NOMO-1 treated with dmso at 0.1 percent for 144 hours (cell line): ENCODE data around the gene KCNIP4.

Experiments
- DNase-seq: peaks from one replicate; lab custom pipeline; 2025; ENCODE audit not compliant: unreplicated experiment; lab: John Stamatoyannopoulos, UW

Gene KCNIP4

DNA sequence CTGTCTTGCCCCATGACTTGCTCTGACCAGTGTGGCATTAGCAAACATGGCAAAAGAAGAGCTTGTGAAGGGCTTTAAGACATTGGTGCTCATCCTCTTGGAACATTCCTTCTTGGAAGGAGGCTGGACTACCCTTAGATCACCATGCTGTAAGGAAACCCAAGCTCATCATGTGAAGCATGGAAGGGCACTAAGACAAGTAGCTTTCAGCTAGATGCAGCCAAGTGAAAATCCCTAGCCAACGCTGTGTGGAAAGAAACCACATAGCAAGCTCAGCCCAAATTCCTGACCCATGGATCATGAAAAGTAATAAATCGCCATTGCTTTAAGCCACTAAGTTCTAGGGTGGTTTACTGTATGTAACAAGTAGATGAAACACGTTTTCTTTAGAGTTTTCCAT is 1260.7 kb downstream of the KCNIP4 start:
- no peak for DNase-seq

DNA sequence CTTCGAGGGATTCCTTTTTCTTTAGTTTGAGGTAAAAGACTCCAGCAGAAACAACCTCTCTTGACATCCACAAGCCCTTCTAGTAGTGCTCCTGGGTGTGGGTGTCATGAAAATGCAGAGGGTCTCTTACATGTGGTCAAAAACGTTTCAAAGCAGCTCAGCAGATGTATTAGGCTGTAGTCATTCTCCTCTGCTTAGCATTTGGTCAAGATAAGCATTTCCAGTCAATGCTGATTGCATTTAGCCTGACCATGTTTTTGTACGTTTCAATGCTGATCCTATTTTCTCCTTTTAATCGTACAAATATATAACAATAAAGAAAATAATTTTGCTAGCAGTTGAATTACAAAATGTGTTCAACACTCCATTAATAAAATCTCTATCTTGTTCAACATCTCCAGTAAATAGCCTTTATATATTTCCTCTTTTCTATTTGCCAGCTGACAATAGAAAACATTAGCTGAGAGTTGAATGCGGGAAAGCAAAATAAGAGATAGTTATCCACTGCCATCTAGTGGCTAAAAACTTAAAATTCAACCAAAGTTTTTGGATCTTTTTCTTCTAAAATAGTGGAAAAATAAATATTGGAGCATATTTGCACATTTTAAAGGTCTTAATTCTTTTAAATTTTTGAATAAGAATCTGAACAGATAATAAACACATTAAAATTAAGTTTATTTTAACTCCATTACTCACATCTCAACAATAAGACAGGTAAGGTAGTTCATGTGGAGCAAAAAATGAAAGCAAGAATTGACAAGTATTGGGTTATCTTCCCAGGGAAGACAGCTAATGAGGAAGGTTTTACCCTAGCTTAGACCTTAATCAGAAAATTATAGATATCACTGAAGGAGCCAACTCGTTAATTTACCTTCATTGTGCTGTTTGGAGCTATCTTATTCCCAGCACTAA is 1263.5 kb downstream of the KCNIP4 start:
- no peak for DNase-seq

DNA sequence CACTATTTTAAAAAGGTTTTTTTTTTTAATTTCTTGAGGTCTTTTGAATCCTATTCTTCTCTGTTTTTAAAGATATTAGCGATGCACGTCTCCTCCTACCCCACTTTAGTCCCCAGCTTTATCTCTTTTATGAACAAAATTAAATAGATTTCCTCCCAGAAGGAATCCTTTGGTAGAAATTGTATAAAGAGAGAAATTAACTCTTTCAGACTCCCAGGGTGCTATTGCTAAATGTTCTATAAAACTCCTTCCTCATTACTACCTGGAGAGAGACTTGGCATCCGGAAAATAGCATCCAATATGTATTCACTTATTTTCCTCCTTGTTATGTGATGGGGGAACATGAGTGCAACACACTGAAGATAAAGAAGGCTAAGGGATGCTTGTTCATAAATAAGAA is 1264.8 kb downstream of the KCNIP4 start:
- no peak for DNase-seq

GRCh38 chr4:20682853-20683252 is 1265.7 kb downstream of the KCNIP4 start:
- DNase-seq, result no peak

GRCh38 chr4:20681271-20681670 is 1267.3 kb downstream of the KCNIP4 start:
- no peak for DNase-seq

- DNase-seq, result no peak
Observed at GRCh38 chr4:20680736-20681135, 1267.8 kb downstream of the KCNIP4 start.

GRCh38 chr4:20679951-20680350 is 1268.6 kb downstream of the KCNIP4 start:
- no peak for DNase-seq
